ENCODE measurements around the gene MBNL1.

MBNL1 gene

GRCh38 chr3:152268555-152269055 lies at the start of gene MBNL1:
MBNL1 (plus strand) TSS chr3:152268929; CDS start chr3:152300194, 31,265 bp downstream.
- DNase-seq (ENCODE audit: low read depth) = peak; percentile 72

- no peak for DNase-seq (ENCODE audit: low read depth)
Observed at GRCh38 chr3:152219216-152219615, 49.5 kb upstream of the MBNL1 start.

GRCh38 chr3:152219769-152220255 lies 48.9 kb upstream of the MBNL1 start:
- no peak for DNase-seq (ENCODE audit: low read depth)

- DNase-seq (ENCODE audit: low read depth) = no peak
Observed at GRCh38 chr3:152222327-152222726, 46.4 kb upstream of the MBNL1 start.

- no peak for DNase-seq (ENCODE audit: low read depth)
Observed at GRCh38 chr3:152225201-152225600, 43.5 kb upstream of the MBNL1 start.

- no peak for DNase-seq (ENCODE audit: low read depth)
Observed at GRCh38 chr3:152226176-152226575, 42.6 kb upstream of the MBNL1 start.

- DNase-seq (ENCODE audit: low read depth) = no peak
Observed at GRCh38 chr3:152227027-152227426, 41.7 kb upstream of the MBNL1 start.

GRCh38 chr3:152229692-152230091 lies 39.0 kb upstream of the MBNL1 start:
- DNase-seq (ENCODE audit: low read depth) = no peak

GRCh38 chr3:152230370-152230769 lies 38.4 kb upstream of the MBNL1 start:
- DNase-seq (ENCODE audit: low read depth) = no peak

GRCh38 chr3:152232001-152232400 lies 36.7 kb upstream of the MBNL1 start:
- DNase-seq (ENCODE audit: low read depth) = no peak

GRCh38 chr3:152232679-152233078 lies 36.0 kb upstream of the MBNL1 start:
- DNase-seq (ENCODE audit: low read depth) = no peak

- no peak for DNase-seq (ENCODE audit: low read depth)
Observed at GRCh38 chr3:152234657-152235375, 33.9 kb upstream of the MBNL1 start.

GRCh38 chr3:152235709-152236298 lies 32.9 kb upstream of the MBNL1 start:
- no peak for DNase-seq (ENCODE audit: low read depth)

GRCh38 chr3:152236716-152237115 lies 32.0 kb upstream of the MBNL1 start:
- no peak for DNase-seq (ENCODE audit: low read depth)

GRCh38 chr3:152241142-152242017 lies 27.3 kb upstream of the MBNL1 start:
- no peak for DNase-seq (ENCODE audit: low read depth)

GRCh38 chr3:152243301-152243711 lies 25.4 kb upstream of the MBNL1 start:
- no peak for DNase-seq (ENCODE audit: low read depth)

GRCh38 chr3:152243721-152244516 lies 24.8 kb upstream of the MBNL1 start:
- no peak for DNase-seq (ENCODE audit: low read depth)

- DNase-seq (ENCODE audit: low read depth) = no peak
Observed at GRCh38 chr3:152244517-152244888, 24.2 kb upstream of the MBNL1 start.

GRCh38 chr3:152245498-152246170 lies 23.1 kb upstream of the MBNL1 start:
- DNase-seq (ENCODE audit: low read depth) = no peak

- no peak for DNase-seq (ENCODE audit: low read depth)
Observed at GRCh38 chr3:152251916-152252315, 16.8 kb upstream of the MBNL1 start.

GRCh38 chr3:152252755-152253154 lies 16.0 kb upstream of the MBNL1 start:
- DNase-seq (ENCODE audit: low read depth) = no peak
